Activated naive CD8-positive, alpha-beta T cell treated with anti-CD3 and anti-CD28 coated beads, Interleukin-2, amount 10 ng/mL, durations not matched to agents 7 days and 5 days (primary cell): Measurements from ENCODE around the gene RPL35. TPM values are rescaled to one million over a fixed set of nuclear protein-coding genes. Genes with fewer than 3 reads are reported as not detected.

Experiments
- ATAC-seq: fragments of 150-1000 bp; cut with Tn5 transposase; one replicate; pipeline ENCODE4 v1.10.0; 2021; ENCODE audit warnings: low read depth, moderate library complexity
- POLR2A ChIA-PET: fragments of 350-600 bp; sonication (Branson Sonifier 250); formaldehyde crosslinking; loops from one replicate; lab custom pipeline; 2021; ENCODE audit warnings: antibody characterized with exemption; lab: Charles Lee
- DNase-seq: peaks from one replicate; pipeline ENCODE4 v3.0.0; 2021
- H3K27ac Mint-ChIP-seq: one replicate; pipeline ENCODE4 v1.8.0; 2022; ENCODE audit warnings: mild to moderate bottlenecking, mixed read lengths
- H3K27me3 Mint-ChIP-seq: one replicate; pipeline ENCODE4 v1.8.0; 2022; ENCODE audit warnings: mild to moderate bottlenecking, moderate library complexity, mixed read lengths
- H3K36me3 Mint-ChIP-seq: one replicate; pipeline ENCODE4 v1.8.0; 2021; ENCODE audit warnings: mild to moderate bottlenecking, mixed read lengths
- H3K4me1 Mint-ChIP-seq: one replicate; pipeline ENCODE4 v1.8.0; 2021; ENCODE audit warnings: mixed read lengths
- H3K4me3 Mint-ChIP-seq: one replicate; pipeline ENCODE4 v1.8.0; 2022; ENCODE audit warnings: mild to moderate bottlenecking, moderate library complexity, mixed read lengths
- H3K9me3 Mint-ChIP-seq: one replicate; pipeline ENCODE4 v1.8.0; 2021; ENCODE audit warnings: mixed read lengths
- total RNA-seq, 2 experiments: library from RNA; stranded (reverse); gene quantifications; one replicate each; pipeline ENCODE4 v1.2.3, GENCODE V29; 2021

RPL35 gene
- total RNA-seq = 1,000 to 10,000 TPM; 1,398 to 1,411 TPM

- Mint-ChIP-seq H3K4me1 (peaks cover 23% of the 10 kb centered on the region), H3K4me3 (peak within 1 kb of the TSS; percentile 91), H3K27ac (peak within 1 kb of the TSS; percentile 98), H3K27me3 (no peaks in the 10 kb centered on the region), H3K9me3 (no peaks in the 10 kb centered on the region), H3K36me3 (peaks cover 17% of the 10 kb centered on the region)
- DNase-seq = peak; percentile 97
- peak; percentile 95 for ATAC-seq
- POLR2A ChIA-PET = interaction anchor here (0.5 to 3.5 kb wide), 18 partner anchors 9 to 550 kb away, joined by 3 to 76 read pairs (median 6); partner anchors contain the start of genes GOLGA1, HSPA5, NR6A1 and WDR38
These were observed at the start of gene RPL35, which contains the start of gene ARPC5L for GRCh38 chr9:124861342-124862229. Gene RPL35 (minus strand): TSS chr9:124861957. CDS start chr9:124861912, 45 bp downstream. Gene ARPC5L (plus strand): TSS chr9:124862130. CDS start chr9:124869291, 7,161 bp downstream.

- H3K4me3 Mint-ChIP-seq = no peak overlapping the region
- peaks cover 35% of the 10 kb centered on the region for H3K36me3 Mint-ChIP-seq
- no peak for ATAC-seq
- H3K9me3 Mint-ChIP-seq = no peaks in the 10 kb centered on the region
- H3K4me1 Mint-ChIP-seq = no peaks in the 10 kb centered on the region
- POLR2A ChIA-PET = no interaction called here
- DNase-seq = no peak
- H3K27me3 Mint-ChIP-seq = no peaks in the 10 kb centered on the region
- no peak overlapping the region for H3K27ac Mint-ChIP-seq
These were observed 46.3 kb upstream of the RPL35 start for GRCh38 chr9:124908098-124908497.

- no peak overlapping the region for H3K27ac Mint-ChIP-seq
- POLR2A ChIA-PET = no interaction called here
- peaks cover 35% of the 10 kb centered on the region for H3K36me3 Mint-ChIP-seq
These were observed 45.2 kb upstream of the RPL35 start for GRCh38 chr9:124906966-124907365.

GRCh38 chr9:124899845-124900244, 38.1 kb upstream of the RPL35 start:
- Mint-ChIP-seq H3K4me1 (peaks cover 7% of the 10 kb centered on the region), H3K27ac (no peak overlapping the region), H3K4me3 (no peak overlapping the region), H3K36me3 (peaks cover 38% of the 10 kb centered on the region), H3K27me3 (no peaks in the 10 kb centered on the region), H3K9me3 (no peaks in the 10 kb centered on the region)
- no peak for ATAC-seq
- no peak for DNase-seq
- POLR2A ChIA-PET = no interaction called here

More at GRCh38 chr9:124906966-124907365, 45.2 kb upstream of the RPL35 start:
- Mint-ChIP-seq H3K9me3 (no peaks in the 10 kb centered on the region), H3K4me3 (no peak overlapping the region), H3K4me1 (no peaks in the 10 kb centered on the region), H3K27me3 (no peaks in the 10 kb centered on the region)
- DNase-seq (no peak), ATAC-seq (no peak)

GRCh38 chr9:124897570-124898460, 36.1 kb upstream of the RPL35 start:
- H3K27me3 Mint-ChIP-seq = no peaks in the 10 kb centered on the region
- DNase-seq (no peak), ATAC-seq (no peak)
- H3K9me3 Mint-ChIP-seq = no peaks in the 10 kb centered on the region
- H3K4me1 Mint-ChIP-seq = peaks cover 12% of the 10 kb centered on the region
- H3K36me3 Mint-ChIP-seq = peaks cover 46% of the 10 kb centered on the region
- POLR2A ChIA-PET = no interaction called here
- H3K27ac Mint-ChIP-seq = no peak overlapping the region
- H3K4me3 Mint-ChIP-seq = no peak overlapping the region

- H3K27ac Mint-ChIP-seq = peak overlapping the region; percentile 44
- DNase-seq (no peak), ATAC-seq (peak; percentile 77)
- no peaks in the 10 kb centered on the region for H3K9me3 Mint-ChIP-seq
- H3K36me3 Mint-ChIP-seq = peaks cover 41% of the 10 kb centered on the region
- POLR2A ChIA-PET = interaction anchor here (3.1 kb wide), 1 partner anchor 33 kb away, joined by 14 read pairs; the partner anchor contains the start of genes ARPC5L and RPL35
- peaks cover 12% of the 10 kb centered on the region for H3K4me1 Mint-ChIP-seq
- H3K4me3 Mint-ChIP-seq = no peak overlapping the region
- H3K27me3 Mint-ChIP-seq = no peaks in the 10 kb centered on the region
These were observed 33.0 kb upstream of the RPL35 start for GRCh38 chr9:124894741-124895170.

GRCh38 chr9:124894035-124894740, 32.4 kb upstream of the RPL35 start:
- Mint-ChIP-seq H3K9me3 (no peaks in the 10 kb centered on the region), H3K36me3 (peaks cover 46% of the 10 kb centered on the region), H3K4me1 (peaks cover 12% of the 10 kb centered on the region), H3K27me3 (no peaks in the 10 kb centered on the region), H3K4me3 (no peak overlapping the region), H3K27ac (no peak overlapping the region)
- ATAC-seq (no peak), DNase-seq (no peak)
- POLR2A ChIA-PET = interaction anchor here (3.1 kb wide), 1 partner anchor 33 kb away, joined by 14 read pairs; the partner anchor contains the start of genes ARPC5L and RPL35

- Mint-ChIP-seq H3K36me3 (peaks cover 44% of the 10 kb centered on the region), H3K4me1 (peaks cover 7% of the 10 kb centered on the region), H3K9me3 (no peaks in the 10 kb centered on the region), H3K27ac (no peak overlapping the region), H3K4me3 (no peak overlapping the region), H3K27me3 (no peaks in the 10 kb centered on the region)
- POLR2A ChIA-PET = interaction anchor here (1.3 kb wide), 1 partner anchor 28 kb away, joined by 3 read pairs; the partner anchor contains the start of genes ARPC5L and RPL35
- ATAC-seq (no peak), DNase-seq (no peak)
These were observed 28.4 kb upstream of the RPL35 start for GRCh38 chr9:124890179-124890578.

GRCh38 chr9:124889006-124889405, 27.2 kb upstream of the RPL35 start:
- DNase-seq = no peak
- no peak for ATAC-seq
- Mint-ChIP-seq H3K9me3 (no peaks in the 10 kb centered on the region), H3K36me3 (peaks cover 37% of the 10 kb centered on the region), H3K4me3 (no peak overlapping the region), H3K4me1 (no peaks in the 10 kb centered on the region), H3K27me3 (no peaks in the 10 kb centered on the region), H3K27ac (no peak overlapping the region)
- POLR2A ChIA-PET = no interaction called here

GRCh38 chr9:124887832-124888231, 26.1 kb upstream of the RPL35 start:
- H3K36me3 Mint-ChIP-seq = peaks cover 35% of the 10 kb centered on the region
- POLR2A ChIA-PET = interaction anchor here (2.4 kb wide), 1 partner anchor 18 kb away, joined by 6 read pairs; no protein-coding TSS in a partner anchor
- no peak overlapping the region for H3K27ac Mint-ChIP-seq
- DNase-seq = no peak
- H3K27me3 Mint-ChIP-seq = no peaks in the 10 kb centered on the region
- no peak for ATAC-seq
- H3K4me1 Mint-ChIP-seq = no peaks in the 10 kb centered on the region
- H3K4me3 Mint-ChIP-seq = no peak overlapping the region
- H3K9me3 Mint-ChIP-seq = no peaks in the 10 kb centered on the region

- POLR2A ChIA-PET = interaction anchor here (2.4 kb wide), 1 partner anchor 17 kb away, joined by 6 read pairs; no protein-coding TSS in a partner anchor
- no peak for ATAC-seq
- no peak for DNase-seq
- Mint-ChIP-seq H3K27ac (peak overlapping the region; percentile 43), H3K9me3 (no peaks in the 10 kb centered on the region), H3K36me3 (peaks cover 35% of the 10 kb centered on the region), H3K27me3 (no peaks in the 10 kb centered on the region), H3K4me3 (no peak overlapping the region), H3K4me1 (no peaks in the 10 kb centered on the region)
These were observed 25.2 kb upstream of the RPL35 start for GRCh38 chr9:124886866-124887492.

- no peaks in the 10 kb centered on the region for H3K27me3 Mint-ChIP-seq
- H3K4me3 Mint-ChIP-seq = no peak overlapping the region
- peaks cover 35% of the 10 kb centered on the region for H3K36me3 Mint-ChIP-seq
- DNase-seq (no peak), ATAC-seq (no peak)
- H3K4me1 Mint-ChIP-seq = no peaks in the 10 kb centered on the region
- H3K27ac Mint-ChIP-seq = no peak overlapping the region
- H3K9me3 Mint-ChIP-seq = no peaks in the 10 kb centered on the region
- POLR2A ChIA-PET = interaction anchor here (2.4 kb wide), 1 partner anchor 17 kb away, joined by 6 read pairs; no protein-coding TSS in a partner anchor
These were observed 24.7 kb upstream of the RPL35 start for GRCh38 chr9:124886461-124886860.
